ENCODE data around the gene CORO2A. TPM values are rescaled to one million over a fixed set of nuclear protein-coding genes. Genes with fewer than 3 reads are reported as not detected.

Gene CORO2A
- total and polyA plus RNA-seq, 2 of the 13 experiments (the other 11 are each of a cell fraction or from before 2014, with no cell fraction given) = 14.4 to 15.3 TPM

GRCh38 chr9:98091735-98092612 lies 100.5 kb downstream of the CORO2A start:
- ATAC-seq (no peak), FAIRE-seq (no peak), DNase-seq (ENCODE audit: low spot score) (no peak)
- Histone ChIP-seq H3K9me3 (ENCODE audit: low read length) (no peaks in the 10 kb centered on the region), H3K27me3 (ENCODE audit: control insufficient read depth in 1 of 2, insufficient read depth in 2 of 2, low read length in 2 of 2) (no peaks in the 10 kb centered on the region), H2AFZ (ENCODE audit: low read length) (no peak overlapping the region), H3K9ac (ENCODE audit: insufficient read depth, low read depth, low read length) (no peak overlapping the region), H4K20me1 (ENCODE audit: insufficient read depth, low read length) (no peaks in the 10 kb centered on the region), H3K27ac (ENCODE audit: extremely low read length, insufficient read depth, low read length) (no peak overlapping the region), H3K4me3 (replicated peaks in 1 of 3; ENCODE audit: insufficient read depth in 1 of 3, low read depth in 2 of 3, low read length in 3 of 3) (no peak overlapping the region), H3K4me1 (ENCODE audit: insufficient read depth, low read length) (peaks cover 2% of the 10 kb centered on the region), H3K36me3 (replicated peaks in 1 of 2; ENCODE audit: control insufficient read depth in 1 of 2, insufficient read depth in 2 of 2, low read length in 2 of 2) (peaks cover 6 to 23% of the 10 kb centered on the region in 2 experiments), H3K4me2 (ENCODE audit: low read depth, low read length) (no peak overlapping the region), H3K79me2 (ENCODE audit: insufficient read depth, low read length) (no peaks in the 10 kb centered on the region)
- intact Hi-C loops (cut with micrococcal nuclease; ENCODE audit: unreplicated experiment) = no loop called here
- BruUV-seq (replicated peaks) = no TSS peak
- no peak for TF ChIP-seq JUN (CRISPR knock-in tag; IDR thresholded peaks at IDR 0.05)
- TF ChIP-seq PAXIP1 (CRISPR knock-in tag; conservative IDR thresholded peaks at IDR 0.05) = no peak
- no peak for TF ChIP-seq ZBTB34 (CRISPR knock-in tag; IDR thresholded peaks at IDR 0.05)
- no peak for TF ChIP-seq ZNF740 (CRISPR knock-in tag; IDR thresholded peaks at IDR 0.05)
- TF ChIP-seq ZNF646 (CRISPR knock-in tag; IDR thresholded peaks at IDR 0.05) = no peak
- no peak for TF ChIP-seq HDAC2 (CRISPR knock-in tag; IDR thresholded peaks at IDR 0.05)
- TF ChIP-seq ZNF558 (CRISPR knock-in tag; IDR thresholded peaks at IDR 0.05; ENCODE audit: borderline replicate concordance) = no peak
- TF ChIP-seq KDM2A (CRISPR knock-in tag; IDR thresholded peaks at IDR 0.05; ENCODE audit: borderline replicate concordance, low read depth) = no peak
- no peak for TF ChIP-seq ZNF256 (CRISPR knock-in tag; conservative IDR thresholded peaks at IDR 0.05)
- TF ChIP-seq TEAD2 (CRISPR knock-in tag; IDR thresholded peaks at IDR 0.05) = no peak
- CTCF ChIA-PET (ENCODE audit: low intra/inter-chr PET ratio, low total read pairs) = no interaction called here
- in situ Hi-C loops (cut with HindIII; ENCODE audit: extremely low pct_ligation_motif_present, low pct_unique_long_range_greater_than_20kb) = no loop called here
- POLR2A ChIA-PET = no interaction called here
- WGBS (ENCODE audit: low lambda C conversion rate) = 97% methylated on average over 15 of the region's 17 CpGs

Data from HepG2 (cell line).